Astrocyte of the hippocampus (primary cell): Measurements from ENCODE around the gene PIP5K1A.
"Not testable (repeated sequence)": the region's sequence is repeated elsewhere in the genome, so short reads cannot be mapped to it uniquely, and the experiment has no call there.

Experiments used
- DNase-seq: peaks from one replicate; pipeline ENCODE4 v3.0.0; 2011; ENCODE audit warnings: low read depth, low spot score

The PIP5K1A gene, protein sequence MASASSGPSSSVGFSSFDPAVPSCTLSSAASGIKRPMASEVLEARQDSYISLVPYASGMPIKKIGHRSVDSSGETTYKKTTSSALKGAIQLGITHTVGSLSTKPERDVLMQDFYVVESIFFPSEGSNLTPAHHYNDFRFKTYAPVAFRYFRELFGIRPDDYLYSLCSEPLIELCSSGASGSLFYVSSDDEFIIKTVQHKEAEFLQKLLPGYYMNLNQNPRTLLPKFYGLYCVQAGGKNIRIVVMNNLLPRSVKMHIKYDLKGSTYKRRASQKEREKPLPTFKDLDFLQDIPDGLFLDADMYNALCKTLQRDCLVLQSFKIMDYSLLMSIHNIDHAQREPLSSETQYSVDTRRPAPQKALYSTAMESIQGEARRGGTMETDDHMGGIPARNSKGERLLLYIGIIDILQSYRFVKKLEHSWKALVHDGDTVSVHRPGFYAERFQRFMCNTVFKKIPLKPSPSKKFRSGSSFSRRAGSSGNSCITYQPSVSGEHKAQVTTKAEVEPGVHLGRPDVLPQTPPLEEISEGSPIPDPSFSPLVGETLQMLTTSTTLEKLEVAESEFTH

GRCh38 chr1:151198254-151199127 lies at the start of gene PIP5K1A:
Gene PIP5K1A (plus strand): TSS chr1:151198552. CDS start chr1:151198997, 445 bp downstream.
- peak; percentile 99 for DNase-seq

GRCh38 chr1:151156515-151156819 lies 41.9 kb upstream of the PIP5K1A start, which contains the start of gene TNFAIP8L2:
Gene TNFAIP8L2 (plus strand): TSS chr1:151156649. CDS start chr1:151158698, 2,049 bp downstream.
- no peak for DNase-seq

GRCh38 chr1:151157067-151157531 lies 41.3 kb upstream of the PIP5K1A start:
- no peak for DNase-seq

DNA sequence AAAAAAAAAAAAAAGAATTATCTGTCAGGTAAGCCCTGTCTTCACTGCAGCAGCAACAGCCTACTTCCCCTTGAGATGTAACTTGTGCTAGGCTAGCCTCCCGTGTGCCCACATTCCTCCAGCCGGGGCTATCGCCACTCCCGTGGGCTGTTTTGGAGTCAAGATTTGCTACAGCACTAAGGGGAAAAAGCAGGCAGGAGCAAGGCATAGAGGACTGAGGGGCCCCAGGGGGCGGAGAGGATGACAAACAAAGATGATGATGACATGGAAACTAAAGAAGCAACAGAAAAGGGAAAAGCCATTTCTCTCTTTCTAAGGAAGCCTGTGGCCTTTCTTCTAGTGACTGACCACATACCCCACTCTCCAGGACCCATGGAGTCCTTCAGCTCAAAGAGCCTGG lies 40.0 kb upstream of the PIP5K1A start:
- no peak for DNase-seq

- DNase-seq = no peak
Observed at GRCh38 chr1:151158751-151159251, 39.6 kb upstream of the PIP5K1A start.

- no peak for DNase-seq
Observed at GRCh38 chr1:151159373-151159772, 39.0 kb upstream of the PIP5K1A start.

- DNase-seq = no peak
Observed at GRCh38 chr1:151164732-151165280, 33.5 kb upstream of the PIP5K1A start.

DNA sequence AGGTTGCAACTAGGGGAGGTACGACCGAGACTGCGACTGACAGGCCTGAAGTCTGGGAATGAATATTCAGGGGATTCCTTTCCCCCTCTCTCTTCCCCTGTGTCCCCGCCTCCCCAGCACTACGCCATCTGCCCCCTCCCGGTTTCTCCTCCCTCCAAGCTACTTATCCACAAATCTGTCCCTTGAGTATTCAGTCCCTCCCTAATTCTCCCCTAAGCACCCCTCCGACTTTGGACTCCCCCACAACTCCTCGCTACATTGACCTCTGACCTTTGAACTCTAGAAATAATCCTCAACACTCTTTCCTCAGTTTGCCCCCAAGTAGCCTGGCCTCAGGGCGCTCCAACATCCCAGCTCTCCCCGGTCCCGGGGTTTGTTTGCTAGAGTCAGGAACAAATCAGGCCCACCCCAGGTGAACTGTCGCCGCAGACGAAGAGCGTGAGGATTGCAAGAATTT lies 33.0 kb upstream of the PIP5K1A start:
- peak; percentile 75 for DNase-seq

DNA sequence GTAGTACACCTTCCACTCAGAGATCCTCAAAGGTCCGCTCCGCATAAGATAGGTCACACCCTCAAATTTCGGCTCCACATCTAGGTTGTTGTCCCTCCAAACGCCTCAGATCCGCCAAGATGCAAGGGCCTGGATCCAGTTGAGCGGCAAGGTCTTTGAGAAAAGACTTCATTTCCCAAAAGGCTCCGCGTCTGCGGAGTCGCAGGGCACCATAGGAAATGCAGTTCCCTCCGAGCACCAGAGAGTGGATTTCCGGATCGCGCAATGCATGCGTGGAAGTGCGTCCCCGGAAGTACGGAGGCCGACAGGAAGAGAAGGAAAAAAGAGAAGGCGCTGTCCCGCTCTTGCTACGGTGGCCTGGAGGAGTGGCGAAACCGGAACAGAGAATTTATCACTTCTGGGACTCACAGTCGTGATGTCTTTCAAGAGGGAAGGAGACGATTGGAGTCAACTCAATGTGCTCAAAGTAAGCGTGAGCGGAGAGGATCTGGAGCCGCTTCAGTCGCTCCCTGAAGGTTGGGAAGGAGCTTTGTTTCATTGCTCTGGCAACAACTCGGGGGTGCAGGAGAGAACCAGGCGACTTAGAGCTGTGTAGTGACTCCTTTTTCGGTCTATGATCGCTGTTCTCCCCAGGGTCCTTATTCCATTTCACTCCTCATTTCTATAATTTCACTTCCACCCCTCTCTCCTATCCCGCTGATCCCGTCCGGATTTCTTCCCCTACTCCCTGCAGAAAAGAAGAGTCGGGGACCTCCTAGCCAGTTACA lies 32.4 kb upstream of the PIP5K1A start, which contains the start of the genes LYSMD1 and SCNM1:
Gene LYSMD1, minus strand, starts transcription at position 165 of the 767 bp plus-strand sequence. CDS start 644 bp downstream, outside the sequence.
Gene SCNM1, plus strand, starts transcription at position 407 of the 767 bp plus-strand sequence. Its CDS starts 9 bp downstream, at position 416.
- DNase-seq = peak; percentile 99

DNA sequence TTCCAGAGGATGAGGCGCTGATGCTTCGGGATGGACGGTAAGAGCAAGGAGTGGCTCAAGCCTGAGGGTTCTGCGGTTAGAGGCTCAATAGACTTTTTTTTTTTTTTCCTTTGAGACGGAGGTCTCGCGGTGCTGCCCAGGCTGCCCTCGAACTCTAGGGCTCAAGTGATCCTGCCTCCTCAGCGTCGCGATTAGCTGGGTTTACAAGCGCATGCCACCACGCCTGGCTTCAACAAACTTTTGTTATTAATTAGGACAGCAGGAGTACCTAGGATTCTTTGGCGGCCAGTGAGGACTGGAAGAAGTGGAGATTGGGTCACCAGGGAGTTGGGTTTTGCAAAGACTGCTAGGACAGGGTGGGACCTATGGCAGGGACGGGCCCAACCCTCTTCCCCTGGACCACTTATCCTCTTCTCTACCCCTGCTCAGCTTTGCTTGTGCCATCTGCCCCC lies 31.8 kb upstream of the PIP5K1A start:
- no peak for DNase-seq

GRCh38 chr1:151167116-151167515 lies 31.2 kb upstream of the PIP5K1A start:
- DNase-seq = no peak

DNA sequence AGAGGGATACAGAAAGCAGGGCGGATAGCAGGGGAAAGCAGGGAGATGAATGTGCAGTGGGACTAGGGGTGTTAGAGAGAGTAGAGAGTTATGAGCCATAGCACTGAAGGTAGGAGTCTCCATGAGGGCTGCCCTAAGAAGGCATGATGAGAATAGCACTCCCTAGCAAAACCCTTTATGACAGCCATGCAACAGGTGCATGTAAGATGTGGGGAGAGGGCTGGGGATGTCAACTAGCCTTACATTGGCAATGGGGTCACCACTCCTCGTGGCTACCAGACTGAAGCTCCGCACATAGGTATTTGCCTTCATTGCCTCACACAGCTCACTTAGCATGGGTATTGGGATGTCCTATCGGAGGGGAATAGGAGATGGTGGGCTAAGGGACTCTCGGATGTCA lies 27.2 kb upstream of the PIP5K1A start:
- DNase-seq = no peak

DNA sequence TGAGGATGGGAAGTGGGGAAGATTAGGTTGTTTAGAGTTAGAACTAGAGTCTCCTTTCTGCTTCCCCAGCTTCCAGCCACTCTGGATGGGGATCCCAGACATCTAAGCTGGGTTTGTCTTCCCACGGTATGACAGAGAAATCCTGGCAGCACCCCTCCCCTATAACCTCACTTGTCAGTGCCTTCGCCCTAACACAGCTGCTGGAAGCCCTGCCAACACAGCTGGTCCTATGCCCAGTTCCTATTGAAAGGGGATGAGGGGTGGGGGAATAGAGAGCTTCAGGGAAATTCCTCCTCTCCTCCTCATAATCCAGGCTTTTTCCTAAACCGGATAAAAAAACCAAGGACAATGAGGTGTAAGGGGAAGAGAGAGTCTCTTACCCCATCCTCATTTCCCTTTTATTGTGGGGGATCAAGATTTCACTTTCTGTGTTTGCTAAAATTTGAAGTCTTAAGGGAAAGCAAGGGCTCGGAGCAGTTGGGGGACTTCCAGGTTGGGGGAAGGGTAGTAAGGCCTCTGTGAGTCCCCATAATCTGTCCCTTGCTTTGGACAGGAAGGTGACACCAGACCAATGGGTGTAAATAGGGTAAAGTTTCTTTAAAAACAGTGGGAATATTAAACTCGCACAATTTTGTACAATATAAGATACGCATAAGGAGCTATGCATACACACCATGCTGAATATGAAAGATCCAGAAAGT lies 23.2 kb upstream of the PIP5K1A start:
- DNase-seq = peak; percentile 69

DNA sequence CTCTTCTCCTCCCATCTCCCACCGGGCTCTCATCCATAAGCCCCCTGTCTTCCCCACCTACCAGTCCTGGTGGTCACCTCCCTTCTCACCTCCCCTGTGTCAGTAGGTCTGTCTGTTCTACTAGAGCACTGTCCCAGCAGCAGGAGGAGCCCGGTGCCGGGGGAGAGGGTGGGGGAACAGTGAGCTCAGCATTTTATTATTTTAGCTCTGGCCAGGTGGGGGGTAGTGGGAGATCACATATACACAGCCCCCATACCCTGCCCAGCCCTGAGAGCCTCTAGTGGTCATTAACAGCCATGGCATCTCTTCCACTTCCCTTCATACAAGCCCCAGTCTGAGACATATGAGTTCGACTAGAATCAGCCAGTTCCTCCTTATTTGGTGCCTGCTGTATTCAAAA lies 22.5 kb upstream of the PIP5K1A start, which contains the start of gene TMOD4:
Gene TMOD4, minus strand, starts transcription at position 119 of the 400 bp plus-strand sequence. CDS start 1,106 bp downstream, outside the sequence.
- DNase-seq = peak; percentile 42

DNA sequence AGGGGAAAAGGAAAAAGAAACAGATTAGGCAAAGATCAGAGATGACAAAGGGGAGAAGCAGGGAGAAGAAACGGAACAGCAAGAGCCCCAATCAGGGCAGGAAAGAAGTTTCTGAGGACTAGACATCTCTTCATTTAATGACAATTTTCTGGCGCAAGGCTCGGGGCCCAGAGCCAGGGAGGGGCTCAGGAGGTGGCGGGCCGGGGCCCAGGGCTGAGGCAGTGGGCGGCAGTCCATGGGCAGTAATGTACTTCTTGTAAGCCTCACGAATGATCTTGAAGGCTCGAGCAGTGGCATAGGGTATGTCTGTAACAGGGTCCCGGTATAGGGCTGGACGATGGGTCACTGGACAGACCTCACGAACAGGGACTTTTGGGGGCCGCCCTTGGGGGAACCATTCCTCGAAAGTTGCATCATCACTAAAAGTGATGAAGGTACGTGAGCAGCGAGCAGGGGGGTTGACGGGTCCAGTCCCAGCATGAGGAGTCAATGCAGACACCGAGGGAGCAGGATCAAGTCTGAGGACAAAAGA lies 21.8 kb upstream of the PIP5K1A start:
- DNase-seq = no peak

GRCh38 chr1:151184211-151184610 lies 14.1 kb upstream of the PIP5K1A start:
- no peak for DNase-seq

DNA sequence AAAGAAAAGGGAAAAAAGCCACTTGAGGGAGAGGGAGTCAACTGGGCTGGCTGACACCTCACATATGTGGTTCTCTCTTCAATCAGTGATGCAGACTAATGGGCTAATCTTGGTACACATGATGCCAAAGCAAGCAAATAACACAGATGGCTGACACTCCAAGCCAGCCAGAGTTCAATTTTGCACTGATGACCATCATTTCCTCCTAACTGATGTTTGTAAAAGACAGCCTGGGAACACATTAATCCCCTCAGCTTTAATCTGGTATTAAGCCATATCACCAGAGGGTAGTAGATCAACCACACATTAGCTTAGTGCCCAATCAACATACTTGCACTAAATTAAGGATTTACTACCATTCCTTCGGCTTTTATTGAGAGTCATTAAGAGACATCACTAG lies 11.1 kb upstream of the PIP5K1A start:
- DNase-seq = peak; percentile 28

- DNase-seq = not testable (repeated sequence)
Observed at GRCh38 chr1:151188667-151189066, 9.7 kb upstream of the PIP5K1A start.
